ENCODE results near the gene PITPNB.

PITPNB gene

DNA sequence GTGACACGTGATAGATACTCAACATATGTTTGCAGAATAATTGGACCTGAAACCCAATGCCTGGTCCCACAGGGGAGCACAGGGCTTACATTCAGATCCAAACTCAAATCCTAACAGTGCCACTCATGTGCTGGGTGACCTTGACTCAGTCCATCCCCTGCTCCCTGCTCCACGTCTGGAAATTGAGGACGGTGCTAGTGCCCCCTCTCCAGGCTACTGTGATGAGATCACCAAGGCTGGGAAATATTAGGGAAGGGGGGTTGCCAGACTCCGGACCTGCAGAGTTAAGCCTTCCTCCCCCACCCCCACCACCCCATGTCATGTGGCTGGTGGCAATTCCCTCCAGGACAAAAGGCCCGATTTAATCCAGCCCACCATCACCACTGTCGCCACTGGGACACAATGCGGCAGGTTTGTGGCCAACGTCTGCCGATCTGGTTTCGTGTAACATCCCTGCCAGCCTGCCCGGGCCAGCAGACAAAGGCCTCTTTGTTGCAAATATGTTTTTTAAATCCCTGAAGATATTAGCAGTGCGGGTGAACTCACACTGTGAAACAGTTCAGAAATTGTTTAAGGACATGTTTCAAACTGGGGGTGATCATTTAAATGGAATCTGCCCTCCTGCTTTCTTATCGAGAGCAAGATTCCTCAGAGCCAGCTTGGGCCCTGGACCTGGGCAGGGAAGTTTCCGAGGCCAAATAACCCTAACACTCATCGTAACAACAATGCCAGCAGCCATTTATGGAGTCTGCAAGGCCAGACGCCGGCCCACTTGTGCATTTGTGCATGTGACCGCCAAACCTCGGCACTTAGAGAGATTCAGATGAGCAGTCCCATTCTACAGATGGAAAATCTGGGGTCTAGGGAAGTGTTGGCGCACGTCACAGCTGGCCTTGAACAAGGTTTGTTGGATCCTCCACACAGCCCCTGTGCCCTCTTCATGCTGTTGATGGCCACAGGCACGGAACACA lies 97.9 kb downstream of the PITPNB start:
- TF ChIP-seq EZH2 (IDR thresholded peaks at IDR 0.05; ENCODE audit: borderline replicate concordance, low read depth, low read length, severe bottlenecking), result no peak
- TF ChIP-seq, protein P1, sequence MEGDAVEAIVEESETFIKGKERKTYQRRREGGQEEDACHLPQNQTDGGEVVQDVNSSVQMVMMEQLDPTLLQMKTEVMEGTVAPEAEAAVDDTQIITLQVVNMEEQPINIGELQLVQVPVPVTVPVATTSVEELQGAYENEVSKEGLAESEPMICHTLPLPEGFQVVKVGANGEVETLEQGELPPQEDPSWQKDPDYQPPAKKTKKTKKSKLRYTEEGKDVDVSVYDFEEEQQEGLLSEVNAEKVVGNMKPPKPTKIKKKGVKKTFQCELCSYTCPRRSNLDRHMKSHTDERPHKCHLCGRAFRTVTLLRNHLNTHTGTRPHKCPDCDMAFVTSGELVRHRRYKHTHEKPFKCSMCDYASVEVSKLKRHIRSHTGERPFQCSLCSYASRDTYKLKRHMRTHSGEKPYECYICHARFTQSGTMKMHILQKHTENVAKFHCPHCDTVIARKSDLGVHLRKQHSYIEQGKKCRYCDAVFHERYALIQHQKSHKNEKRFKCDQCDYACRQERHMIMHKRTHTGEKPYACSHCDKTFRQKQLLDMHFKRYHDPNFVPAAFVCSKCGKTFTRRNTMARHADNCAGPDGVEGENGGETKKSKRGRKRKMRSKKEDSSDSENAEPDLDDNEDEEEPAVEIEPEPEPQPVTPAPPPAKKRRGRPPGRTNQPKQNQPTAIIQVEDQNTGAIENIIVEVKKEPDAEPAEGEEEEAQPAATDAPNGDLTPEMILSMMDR (IDR thresholded peaks at IDR 0.05; ENCODE audit: borderline replicate concordance, extremely low read depth, low read length, poor library complexity, severe bottlenecking), result no peak
- Histone ChIP-seq H4K20me1 (ENCODE audit: insufficient read depth, low read length) (no peaks in the 10 kb centered on the region), H3K4me2 (ENCODE audit: insufficient read depth, low read length) (no peak overlapping the region), H3K4me1 (ENCODE audit: insufficient read depth, low read length) (no peaks in the 10 kb centered on the region), H3K36me3 (ENCODE audit: insufficient read depth, low read length) (no peaks in the 10 kb centered on the region), H3K9me3 (ENCODE audit: insufficient read depth, low read length, severe bottlenecking) (no peaks in the 10 kb centered on the region), H3K79me2 (ENCODE audit: insufficient read depth, low read length) (no peaks in the 10 kb centered on the region), H3K27me3 (ENCODE audit: insufficient read depth, low read length, poor library complexity) (peaks cover 4% of the 10 kb centered on the region), H3K4me3 (ENCODE audit: low read depth in 1 of 2, low read length in 2 of 2) (no peak overlapping the region), H3K27ac (ENCODE audit: low read length) (no peak overlapping the region), H3K9ac (ENCODE audit: low read depth, low read length) (no peak overlapping the region), H2AFZ (ENCODE audit: low read depth, low read length) (no peak overlapping the region)
- ATAC-seq (ENCODE audit: insufficient read depth, low read depth) (no peak), DNase-seq (no peak)

DNA sequence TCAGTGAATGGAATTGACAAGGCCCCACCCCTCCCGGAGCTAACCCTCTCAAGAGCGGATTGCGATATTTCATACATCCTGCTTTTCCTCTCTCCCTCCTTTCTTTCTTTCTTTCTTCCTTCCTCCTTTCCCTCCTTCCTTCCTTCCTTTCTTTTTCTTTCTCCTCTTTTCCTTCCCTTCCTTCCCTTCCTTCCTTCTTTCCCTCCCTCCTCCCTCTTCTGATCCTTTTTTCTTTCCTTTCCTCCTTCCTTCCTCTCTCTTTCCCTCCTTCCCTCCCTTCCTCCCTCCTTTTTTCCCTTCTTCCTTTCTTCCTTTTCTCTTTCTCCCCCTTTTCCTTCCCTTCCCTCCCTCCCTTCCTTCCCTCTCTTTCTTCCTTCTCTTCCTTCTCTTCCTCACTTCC lies 102.5 kb downstream of the PITPNB start:
- Histone ChIP-seq H3K9me3 (ENCODE audit: insufficient read depth, low read length, severe bottlenecking) (no peaks in the 10 kb centered on the region), H3K36me3 (ENCODE audit: insufficient read depth, low read length) (no peaks in the 10 kb centered on the region), H3K79me2 (ENCODE audit: insufficient read depth, low read length) (no peaks in the 10 kb centered on the region), H3K4me1 (ENCODE audit: insufficient read depth, low read length) (no peaks in the 10 kb centered on the region), H3K4me2 (ENCODE audit: insufficient read depth, low read length) (no peak overlapping the region), H2AFZ (ENCODE audit: low read depth, low read length) (no peak overlapping the region), H4K20me1 (ENCODE audit: insufficient read depth, low read length) (0 out of 2 replicates have a peak, but pooled peaks cover 2% of the 10 kb centered on the region), H3K9ac (ENCODE audit: low read depth, low read length) (no peak overlapping the region), H3K27ac (ENCODE audit: low read length) (no peak overlapping the region), H3K4me3 (ENCODE audit: low read depth in 1 of 2, low read length in 2 of 2) (no peak overlapping the region), H3K27me3 (ENCODE audit: insufficient read depth, low read length, poor library complexity) (peaks cover 4% of the 10 kb centered on the region)
- DNase-seq, result no peak
- TF ChIP-seq, protein P1 (IDR thresholded peaks at IDR 0.05; ENCODE audit: borderline replicate concordance, extremely low read depth, low read length, poor library complexity, severe bottlenecking), result no peak
- TF ChIP-seq EZH2 (IDR thresholded peaks at IDR 0.05; ENCODE audit: borderline replicate concordance, low read depth, low read length, severe bottlenecking), result no peak
- no peak for ATAC-seq (ENCODE audit: insufficient read depth, low read depth)

DNA sequence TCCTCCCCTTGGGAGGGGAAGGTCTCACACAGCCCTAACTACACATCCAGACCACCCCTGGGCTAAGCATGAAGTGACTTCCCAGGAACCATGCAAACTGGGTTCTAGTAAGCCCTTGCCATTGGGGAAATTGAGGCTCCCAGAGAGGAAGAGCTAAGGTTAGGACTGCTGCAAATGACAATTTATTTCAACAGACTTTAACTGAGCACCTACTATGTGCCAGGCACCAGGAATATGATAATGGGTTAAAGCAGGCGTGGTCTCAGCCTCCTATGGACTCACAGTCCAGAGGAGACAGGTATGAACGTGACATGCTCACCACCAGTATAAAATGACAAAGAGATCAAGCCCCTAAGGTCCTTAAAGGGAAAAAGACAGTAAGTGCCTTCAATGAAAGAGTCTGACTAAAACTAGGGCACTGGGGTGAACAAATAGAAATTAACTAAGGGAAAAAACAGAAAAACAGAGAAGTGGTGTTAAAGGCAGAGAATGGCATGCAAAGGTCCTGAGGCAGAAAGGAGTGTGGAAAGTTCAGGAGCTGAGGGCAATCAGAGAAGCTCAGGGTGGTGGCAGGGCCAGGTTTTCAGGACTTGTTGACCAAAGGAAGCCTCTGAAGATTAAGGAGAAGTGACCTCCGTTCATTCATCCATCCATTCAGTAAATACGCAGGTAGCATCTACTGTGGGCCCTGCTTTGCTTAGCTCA lies 103.1 kb downstream of the PITPNB start:
- Histone ChIP-seq H3K27me3 (ENCODE audit: insufficient read depth, low read length, poor library complexity) (peaks cover 4% of the 10 kb centered on the region), H3K4me2 (ENCODE audit: insufficient read depth, low read length) (no peak overlapping the region), H4K20me1 (ENCODE audit: insufficient read depth, low read length) (0 out of 2 replicates have a peak, but pooled peaks cover 2% of the 10 kb centered on the region), H3K4me1 (ENCODE audit: insufficient read depth, low read length) (no peaks in the 10 kb centered on the region), H3K36me3 (ENCODE audit: insufficient read depth, low read length) (no peaks in the 10 kb centered on the region), H3K27ac (ENCODE audit: low read length) (no peak overlapping the region), H2AFZ (ENCODE audit: low read depth, low read length) (no peak overlapping the region), H3K9me3 (ENCODE audit: insufficient read depth, low read length, severe bottlenecking) (no peaks in the 10 kb centered on the region), H3K9ac (ENCODE audit: low read depth, low read length) (no peak overlapping the region), H3K4me3 (ENCODE audit: low read depth in 1 of 2, low read length in 2 of 2) (no peak overlapping the region), H3K79me2 (ENCODE audit: insufficient read depth, low read length) (no peaks in the 10 kb centered on the region)
- ATAC-seq (ENCODE audit: insufficient read depth, low read depth), result no peak
- no peak for TF ChIP-seq EZH2 (IDR thresholded peaks at IDR 0.05; ENCODE audit: borderline replicate concordance, low read depth, low read length, severe bottlenecking)
- TF ChIP-seq, protein P1 (IDR thresholded peaks at IDR 0.05; ENCODE audit: borderline replicate concordance, extremely low read depth, low read length, poor library complexity, severe bottlenecking), result no peak
- no peak for DNase-seq

Measured in DND-41 (cell line).